K562 (cell line): Measurements from ENCODE around the gene ZNF837. TPM values are rescaled to one million over a fixed set of nuclear protein-coding genes. Genes with fewer than 3 reads are reported as not detected.
A peak's percentile ranks its signal among the peaks of the same experiment; 100 is the strongest.

Source experiments
- ARID3A ChIP-seq: IDR thresholded peaks from 2 replicates; pipeline ENCODE4 v1.6.1; 2012; ENCODE audit warnings: low read depth, low read length, improper control_type of control experiment, borderline replicate concordance
- HDAC2 ChIP-seq: fragments of 450-650 bp; IDR thresholded peaks from 2 replicates; pipeline ENCODE4 v1.6.1; 2016; ENCODE audit warnings: mild to moderate bottlenecking
- KDM5B ChIP-seq: fragments of 200-600 bp; sonication (generic); IDR thresholded peaks from 2 replicates; pipeline ENCODE4 v1.6.1; 2012; ENCODE audit warnings: low read depth, mild to moderate bottlenecking, moderate library complexity, low read length, control low read depth, inconsistent platforms; ENCODE audit not compliant: insufficient replicate concordance
- MITF ChIP-seq: IDR thresholded peaks from 2 replicates; pipeline ENCODE4 v1.6.1; 2014; ENCODE audit warnings: antibody characterized with exemption
- RERE ChIP-seq: sonication (generic); formaldehyde crosslinking; IDR thresholded peaks from 2 replicates; pipeline ENCODE4 v1.8.0; 2023; ENCODE audit warnings: missing genetic modification reagents, mild to moderate bottlenecking, borderline replicate concordance
- REST ChIP-seq, 2 experiments: fragments of 450-650 bp; formaldehyde crosslinking in 1 of 2; IDR thresholded peaks; 2 replicates each; pipeline versions ENCODE4 v1.4.0 to v1.6.1; 2014 to 2020; ENCODE audit warnings: mild to moderate bottlenecking in 2 of 2, borderline replicate concordance in 1 of 2, low read depth in 1 of 2
- TAF15 ChIP-seq: fragments of 200-400 bp; formaldehyde crosslinking; IDR thresholded peaks from 2 replicates; pipeline ENCODE4 v1.6.1; 2017; ENCODE audit warnings: mild to moderate bottlenecking, low read depth, low read length, moderate library complexity
- ZFX ChIP-seq: sonication (generic); formaldehyde crosslinking; IDR thresholded peaks from 2 replicates; pipeline ENCODE4 v1.8.0; 2022; ENCODE audit warnings: mild to moderate bottlenecking, missing genetic modification reagents, moderate library complexity
- polyA plus RNA-seq, 8 experiments: library from polyadenylated mRNA; depleted of rRNA in 4 of 8; stranded (reverse) in 5 of 8; unstranded in 3 of 8; fragments of >200 nt; fragmentation: Nextera tagmentation in 2 of 8; fragmentation: Illumina TruSeq in 1 of 8; extraction: Ambion mirVana in 2 of 8; extraction: Trizol in 1 of 8; gene quantifications; 2 replicates each; pipeline versions ENCODE4 v1.2.1 to v1.2.3, GENCODE V29; 2011 to 2014; ENCODE audit warnings: inconsistent platforms in 1 of 8, missing spikeins in 1 of 8
- total RNA-seq, 7 experiments: library from RNA; depleted of rRNA in 6 of 7; stranded (reverse); fragments of >200 nt in 6 of 7; fragmentation: Illumina TruSeq in 2 of 7; extraction: Trizol in 2 of 7; gene quantifications; 2 replicates each; pipeline versions ENCODE4 v1.2.1 to v1.2.3, GENCODE V29; 2011 to 2021; ENCODE audit warnings: low replicate concordance in 1 of 7

Gene ZNF837
- total and polyA plus RNA-seq, 9 of the 15 experiments (the other 6 are each of a cell fraction or from before 2014, with no cell fraction given): 0.11 to 2.1 (median 0.57) TPM; not detected in 4

GRCh38 chr19:58386576-58387337, 5.9 kb upstream of the ZNF837 start, which contains the start of gene RPS5 (continued):
- no peak for TF ChIP-seq ARID3A
- TF ChIP-seq HDAC2: peak; percentile 71; the same call in 1 of the 2 replicates
- peak; percentile 97 for TF ChIP-seq ZFX (CRISPR knock-in tag)
- TF ChIP-seq RERE (CRISPR knock-in tag): no peak
- TF ChIP-seq TAF15: no peak
- TF ChIP-seq MITF: 0 out of 2 replicates have a peak, but pooled peaks have one; percentile 21
- no peak; the same call in 1 of the 2 replicates for TF ChIP-seq REST (IDR thresholded peaks at IDR 0.05; ENCODE audit: borderline replicate concordance)
- no peak for TF ChIP-seq REST (CRISPR knock-in tag; IDR thresholded peaks at IDR 0.05; ENCODE audit: low read depth)
- peak; percentile 88 for TF ChIP-seq KDM5B
